Activated T-cell treated with anti-CD3 and anti-CD28 coated beads for 48 hours (primary cell): Measurements from ENCODE around the gene RCCD1.
A peak's percentile ranks its signal among the peaks of the same experiment; 100 is the strongest.

Experiments
- DNase-seq: peaks from one replicate; pipeline ENCODE4 v3.0.0-alpha.2; 2020; ENCODE audit warnings: low read depth

The RCCD1 gene

DNA sequence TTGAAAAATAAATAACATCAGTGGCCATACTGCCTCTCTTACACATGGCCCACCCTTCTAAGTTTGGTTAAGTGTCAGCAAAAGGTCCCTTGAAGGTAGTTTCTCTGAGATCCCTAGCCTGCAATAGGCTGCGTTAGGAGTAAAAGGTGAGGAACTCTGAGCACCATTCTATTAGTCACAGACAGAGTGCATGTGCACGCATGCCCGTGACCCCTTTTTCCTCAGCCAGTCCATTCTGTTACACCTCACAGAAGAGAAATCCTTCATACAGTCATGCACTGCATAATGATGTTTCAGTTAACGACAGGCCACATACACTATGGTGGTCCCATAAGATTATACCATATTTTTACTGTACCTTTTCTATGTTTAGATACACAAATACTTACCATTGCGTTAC lies 12.5 kb downstream of the RCCD1 start:
- DNase-seq = no peak

DNA sequence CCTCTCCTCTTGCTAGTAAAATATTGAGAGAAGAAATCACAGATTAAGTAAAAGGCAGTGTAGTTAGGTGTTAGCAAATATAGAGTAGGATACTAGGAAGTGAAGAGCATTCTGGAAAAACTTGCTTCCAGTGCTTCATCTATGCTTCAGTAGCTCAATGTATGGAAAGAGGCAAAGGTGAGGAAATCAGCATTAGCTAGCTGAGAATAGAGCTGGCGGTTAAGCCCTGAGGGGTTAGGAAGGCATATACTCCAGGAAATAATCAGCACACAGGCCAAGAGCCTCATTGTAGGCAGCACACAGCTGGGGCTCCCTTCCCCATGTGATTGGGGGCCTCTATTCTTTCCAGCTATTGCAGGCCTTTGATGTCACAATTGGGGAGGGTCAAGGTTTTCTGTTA lies 13.8 kb downstream of the RCCD1 start:
- DNase-seq = no peak

- no peak for DNase-seq
Measured at GRCh38 chr15:90970274-90970673, 15.6 kb downstream of the RCCD1 start.

- DNase-seq = no peak
Measured at GRCh38 chr15:90972133-90972532, 17.4 kb downstream of the RCCD1 start.

DNA sequence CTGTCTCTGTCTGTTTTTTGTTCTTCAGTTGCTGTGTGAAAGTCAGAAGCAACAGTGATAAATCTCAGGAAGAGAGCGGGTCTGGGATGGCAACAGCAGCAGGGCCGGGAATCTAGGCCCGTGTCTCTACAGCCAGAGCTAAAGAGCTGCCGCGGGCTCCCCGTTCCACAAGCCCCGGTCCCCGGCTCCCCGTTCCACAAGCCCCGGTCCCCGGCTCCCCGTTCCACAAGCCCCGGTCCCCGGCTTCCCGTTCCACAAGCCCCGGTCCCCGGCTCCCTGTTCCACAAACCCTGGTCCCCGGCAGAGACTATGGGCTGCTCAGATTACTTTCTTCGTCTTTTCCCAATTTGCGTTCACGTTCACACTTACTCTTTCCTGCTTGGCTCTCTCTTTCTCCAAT lies 19.5 kb downstream of the RCCD1 start:
- no peak for DNase-seq

GRCh38 chr15:90979582-90979981 lies 24.9 kb downstream of the RCCD1 start:
- no peak for DNase-seq

DNA sequence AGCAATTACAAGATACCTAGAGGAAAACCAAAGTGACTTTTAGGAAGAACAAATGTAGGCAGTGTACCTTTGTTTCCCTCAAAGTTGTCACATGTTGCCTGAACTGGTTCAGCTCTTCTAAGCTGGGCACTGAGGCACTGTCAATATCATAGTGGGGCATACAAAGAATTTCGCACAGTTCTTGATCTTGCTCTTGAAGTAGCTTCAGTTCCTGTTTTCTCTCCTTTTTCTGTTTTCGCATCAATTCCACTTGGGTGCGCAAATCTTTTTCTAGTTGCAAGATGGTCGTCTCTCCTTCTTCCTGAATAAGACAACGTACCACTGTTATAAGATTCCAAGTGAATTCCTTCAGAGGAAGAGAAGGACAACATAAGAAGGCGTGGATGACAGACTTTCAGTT lies 27.0 kb downstream of the RCCD1 start:
- no peak for DNase-seq

- DNase-seq = no peak
Measured at GRCh38 chr15:90982135-90982534, 27.5 kb downstream of the RCCD1 start.

DNA sequence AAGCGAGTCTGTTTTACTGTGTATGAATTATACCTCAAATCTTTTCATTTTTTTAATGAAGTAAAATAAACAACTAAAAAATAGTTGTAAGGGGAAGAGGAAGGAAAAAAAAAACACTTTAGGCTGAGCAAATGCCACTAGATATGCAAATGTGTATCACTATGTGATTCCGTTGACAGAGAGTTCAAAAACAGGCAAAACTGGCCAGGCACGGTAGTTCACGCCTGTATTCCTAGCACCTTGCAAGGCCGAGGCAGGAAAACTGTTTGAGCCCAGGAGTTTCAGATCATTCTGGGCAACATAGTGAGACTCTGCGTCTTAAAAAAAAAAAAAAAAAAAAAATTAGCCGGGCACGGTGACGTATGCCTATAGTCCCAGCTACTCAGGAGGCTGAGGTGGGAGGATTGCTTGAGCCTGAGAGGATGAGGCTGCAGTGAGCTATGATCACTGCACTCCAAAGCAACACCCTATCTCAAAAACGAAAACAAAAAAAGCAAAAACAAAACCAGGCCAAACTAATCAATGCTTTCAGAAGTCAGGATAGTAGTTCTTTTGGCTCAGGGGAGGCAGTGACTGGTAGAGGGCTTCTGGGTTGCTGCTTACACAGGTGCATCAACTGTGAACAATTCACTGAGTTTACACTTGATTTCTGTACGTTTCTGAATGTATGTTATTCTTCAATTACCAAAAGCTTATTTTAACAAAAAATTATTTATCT lies 32.3 kb downstream of the RCCD1 start:
- no peak for DNase-seq

DNA sequence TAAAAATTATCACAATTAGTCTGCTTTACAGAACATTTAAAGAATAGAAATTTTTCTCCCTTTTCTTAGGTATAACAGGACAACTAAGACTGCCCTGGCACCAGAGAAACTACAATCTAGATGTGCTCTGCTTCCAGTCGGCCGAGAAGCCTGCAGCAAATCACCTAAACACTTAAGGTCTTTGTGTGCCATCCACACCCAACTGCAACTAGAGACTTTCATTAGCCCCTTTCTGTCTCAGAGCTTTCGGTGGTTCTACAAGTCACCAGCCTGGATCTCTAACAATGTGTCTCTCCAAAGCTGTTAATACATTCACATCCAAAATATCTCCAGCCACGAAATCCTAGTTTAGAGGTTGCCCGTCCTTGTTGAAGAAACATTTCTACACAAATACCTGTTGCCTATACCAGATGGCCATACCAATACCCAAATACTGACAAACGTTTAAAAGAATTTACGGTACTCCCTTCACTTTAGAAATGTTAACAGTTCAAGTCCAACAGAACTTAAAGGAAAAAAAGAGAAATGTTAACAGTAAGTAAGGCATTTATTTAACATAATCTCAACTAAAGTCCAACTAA lies 33.0 kb downstream of the RCCD1 start:
- no peak for DNase-seq

- DNase-seq = no peak
Measured at GRCh38 chr15:90988296-90988695, 33.6 kb downstream of the RCCD1 start.

- no peak for DNase-seq
Measured at GRCh38 chr15:90989040-90989768, 34.5 kb downstream of the RCCD1 start.

- DNase-seq = no peak
Measured at GRCh38 chr15:90990446-90990845, 35.8 kb downstream of the RCCD1 start.

DNA sequence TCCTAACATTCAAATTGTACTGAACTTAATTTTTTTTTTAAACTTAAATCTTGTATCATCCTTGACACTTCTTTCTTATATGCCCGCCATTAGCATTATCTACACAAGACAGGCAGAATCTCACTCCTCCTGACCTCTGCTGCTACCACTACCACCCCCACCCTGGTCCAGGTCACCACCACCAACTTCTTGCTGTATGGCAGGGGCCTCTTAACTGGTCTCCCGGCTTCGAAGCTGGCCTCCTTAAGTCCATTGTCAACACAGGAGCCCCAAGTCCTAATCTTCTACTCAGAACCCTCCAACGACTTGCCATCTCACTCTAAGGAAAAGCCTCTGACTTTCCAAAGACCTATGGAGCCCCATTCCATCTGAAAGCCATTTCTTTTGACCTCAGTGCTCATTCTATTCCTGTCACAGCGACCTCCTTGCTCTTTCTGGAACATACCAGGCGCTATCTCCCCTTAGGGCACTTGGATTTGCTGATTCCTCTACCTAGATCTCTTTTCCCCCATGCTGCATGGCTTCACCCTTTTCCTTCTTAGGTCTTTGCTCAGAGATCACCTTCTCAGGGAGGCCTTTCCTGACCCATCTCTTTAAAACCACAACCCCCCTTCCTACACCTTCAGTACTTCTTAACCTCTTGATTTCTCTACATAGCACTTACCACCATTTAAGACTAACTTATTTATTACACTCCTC lies 37.1 kb downstream of the RCCD1 start:
- DNase-seq = no peak

GRCh38 chr15:90994059-90994416 lies 39.4 kb downstream of the RCCD1 start:
- peak; percentile 3 for DNase-seq

GRCh38 chr15:90994417-90995311 lies 40.0 kb downstream of the RCCD1 start, which contains the start of gene PRC1:
Gene PRC1 (minus strand): TSS chr15:90994535. CDS start chr15:90994417, 118 bp downstream.
- peak; percentile 99 for DNase-seq

- no peak for DNase-seq
Measured at GRCh38 chr15:90998737-90999136, 44.1 kb downstream of the RCCD1 start.

GRCh38 chr15:91001209-91001608 lies 46.5 kb downstream of the RCCD1 start:
- DNase-seq = no peak

- DNase-seq = no peak
Measured at GRCh38 chr15:91007266-91007665, 52.6 kb downstream of the RCCD1 start.
